ENCODE data around the gene SLX4IP.

GRCh38 chr20:10639077-10639736, 204.1 kb downstream of the SLX4IP start:
- TF ChIP-seq CTCF (IDR thresholded peaks at IDR 0.05 in 8 of 11, conservative IDR thresholded peaks at IDR 0.05 in 3 of 11) (no peak), POLR2A (IDR thresholded peaks at IDR 0.05) (no peak)
